NCI-H1105 (cell line): ENCODE results near the gene METTL24.
"Not testable (repeated sequence)": the region's sequence is repeated elsewhere in the genome, so short reads cannot be mapped to it uniquely, and the experiment has no call there.

Experiments used
- DNase-seq: peaks from one replicate; lab custom pipeline; 2025; lab: John Stamatoyannopoulos, UW

The METTL24 gene

GRCh38 chr6:110265273-110265672 is 92.9 kb downstream of the METTL24 start:
- DNase-seq = no peak

- no peak for DNase-seq
Observed at GRCh38 chr6:110256366-110256765, 101.8 kb downstream of the METTL24 start.

- DNase-seq = no peak
Observed at GRCh38 chr6:110255211-110255750, 102.9 kb downstream of the METTL24 start.

- DNase-seq = no peak
Observed at GRCh38 chr6:110250838-110251237, 107.3 kb downstream of the METTL24 start.

GRCh38 chr6:110250058-110250457 is 108.1 kb downstream of the METTL24 start:
- no peak for DNase-seq

GRCh38 chr6:110246900-110247546 is 111.1 kb downstream of the METTL24 start:
- no peak for DNase-seq

GRCh38 chr6:110246378-110246777 is 111.8 kb downstream of the METTL24 start:
- DNase-seq = no peak

GRCh38 chr6:110244621-110245020 is 113.5 kb downstream of the METTL24 start:
- DNase-seq = not testable (repeated sequence)

GRCh38 chr6:110239526-110240274 is 118.4 kb downstream of the METTL24 start:
- DNase-seq = no peak

- not testable (repeated sequence) for DNase-seq
Observed at GRCh38 chr6:110236007-110236406, 122.1 kb downstream of the METTL24 start.

- no peak for DNase-seq
Observed at GRCh38 chr6:110233770-110234374, 124.3 kb downstream of the METTL24 start.

GRCh38 chr6:110232450-110232849 is 125.7 kb downstream of the METTL24 start:
- no peak for DNase-seq

GRCh38 chr6:110226261-110226660 is 131.9 kb downstream of the METTL24 start:
- DNase-seq = no peak

GRCh38 chr6:110221738-110222137 is 136.4 kb downstream of the METTL24 start:
- no peak for DNase-seq

GRCh38 chr6:110217266-110217665 is 140.9 kb downstream of the METTL24 start:
- DNase-seq = no peak

- no peak for DNase-seq
Observed at GRCh38 chr6:110216140-110216539, 142.0 kb downstream of the METTL24 start.

GRCh38 chr6:110214338-110214737 is 143.8 kb downstream of the METTL24 start:
- no peak for DNase-seq

GRCh38 chr6:110211753-110212152 is 146.4 kb downstream of the METTL24 start:
- DNase-seq = no peak

GRCh38 chr6:110207652-110208051 is 150.5 kb downstream of the METTL24 start:
- no peak for DNase-seq

- DNase-seq = no peak
Observed at GRCh38 chr6:110201151-110201884, 156.8 kb downstream of the METTL24 start.

GRCh38 chr6:110198561-110198960 is 159.6 kb downstream of the METTL24 start:
- no peak for DNase-seq

- DNase-seq = no peak
Observed at GRCh38 chr6:110196874-110197273, 161.3 kb downstream of the METTL24 start.
